Suprapubic skin (tissue), 3 donors: ENCODE results near the gene ARHGEF28.

Experiments
- CTCF ChIP-seq, 2 donors: fragments of 200-600 bp in 1 of 2; fragments of 450-650 bp in 1 of 2; sonication (generic) in 1 of 2; IDR thresholded peaks; one replicate each; pipeline ENCODE4 v1.5.1; 2016 to 2019; ENCODE audit warnings: antibody characterized with exemption in 2 of 2, mild to moderate bottlenecking in 1 of 2, moderate library complexity in 1 of 2
- POLR2A ChIP-seq, 2 donors: fragments of 450-650 bp; IDR thresholded peaks; one replicate each; pipeline ENCODE4 v1.6.1; 2017; ENCODE audit warnings: antibody characterized with exemption in 2 of 2, mild to moderate bottlenecking in 2 of 2, moderate library complexity in 2 of 2

- TF ChIP-seq POLR2A (IDR thresholded peaks at IDR 0.05), result no peak
- TF ChIP-seq CTCF (IDR thresholded peaks at IDR 0.05), result no peak
Observed at GRCh38 chr5:73637565-73637964, 11.6 kb downstream of the ARHGEF28 start.
